ENCODE data around the gene FNBP1L.

DNA sequence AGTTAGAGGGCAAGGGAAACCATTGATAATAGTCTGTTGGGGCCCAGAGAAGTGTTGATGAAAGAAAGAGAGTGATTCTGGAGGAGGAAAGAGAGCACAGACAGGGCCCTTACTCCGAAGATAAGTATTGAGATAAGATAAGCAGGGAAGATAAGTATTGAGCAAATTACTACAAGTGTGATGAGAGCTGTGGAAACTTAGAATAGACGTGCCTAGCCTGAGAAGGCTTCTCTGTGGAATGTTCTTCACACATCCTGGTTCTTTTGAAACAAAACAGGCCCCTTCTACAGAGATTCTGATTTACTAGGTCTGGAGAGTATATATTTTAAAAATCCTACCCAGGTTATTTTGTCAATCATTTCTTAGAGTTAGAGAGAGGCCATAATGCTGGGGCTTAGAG is 26.4 kb downstream of the FNBP1L start:
- TF ChIP-seq, protein P1, sequence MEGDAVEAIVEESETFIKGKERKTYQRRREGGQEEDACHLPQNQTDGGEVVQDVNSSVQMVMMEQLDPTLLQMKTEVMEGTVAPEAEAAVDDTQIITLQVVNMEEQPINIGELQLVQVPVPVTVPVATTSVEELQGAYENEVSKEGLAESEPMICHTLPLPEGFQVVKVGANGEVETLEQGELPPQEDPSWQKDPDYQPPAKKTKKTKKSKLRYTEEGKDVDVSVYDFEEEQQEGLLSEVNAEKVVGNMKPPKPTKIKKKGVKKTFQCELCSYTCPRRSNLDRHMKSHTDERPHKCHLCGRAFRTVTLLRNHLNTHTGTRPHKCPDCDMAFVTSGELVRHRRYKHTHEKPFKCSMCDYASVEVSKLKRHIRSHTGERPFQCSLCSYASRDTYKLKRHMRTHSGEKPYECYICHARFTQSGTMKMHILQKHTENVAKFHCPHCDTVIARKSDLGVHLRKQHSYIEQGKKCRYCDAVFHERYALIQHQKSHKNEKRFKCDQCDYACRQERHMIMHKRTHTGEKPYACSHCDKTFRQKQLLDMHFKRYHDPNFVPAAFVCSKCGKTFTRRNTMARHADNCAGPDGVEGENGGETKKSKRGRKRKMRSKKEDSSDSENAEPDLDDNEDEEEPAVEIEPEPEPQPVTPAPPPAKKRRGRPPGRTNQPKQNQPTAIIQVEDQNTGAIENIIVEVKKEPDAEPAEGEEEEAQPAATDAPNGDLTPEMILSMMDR (conservative IDR thresholded peaks at IDR 0.05; ENCODE audit: low read depth in 2 of 2), result no peak
- no peak for TF ChIP-seq STAT1 (IDR thresholded peaks at IDR 0.05; ENCODE audit: unreplicated experiment)
